ENCODE measurements around the gene TP53TG5.

DNA sequence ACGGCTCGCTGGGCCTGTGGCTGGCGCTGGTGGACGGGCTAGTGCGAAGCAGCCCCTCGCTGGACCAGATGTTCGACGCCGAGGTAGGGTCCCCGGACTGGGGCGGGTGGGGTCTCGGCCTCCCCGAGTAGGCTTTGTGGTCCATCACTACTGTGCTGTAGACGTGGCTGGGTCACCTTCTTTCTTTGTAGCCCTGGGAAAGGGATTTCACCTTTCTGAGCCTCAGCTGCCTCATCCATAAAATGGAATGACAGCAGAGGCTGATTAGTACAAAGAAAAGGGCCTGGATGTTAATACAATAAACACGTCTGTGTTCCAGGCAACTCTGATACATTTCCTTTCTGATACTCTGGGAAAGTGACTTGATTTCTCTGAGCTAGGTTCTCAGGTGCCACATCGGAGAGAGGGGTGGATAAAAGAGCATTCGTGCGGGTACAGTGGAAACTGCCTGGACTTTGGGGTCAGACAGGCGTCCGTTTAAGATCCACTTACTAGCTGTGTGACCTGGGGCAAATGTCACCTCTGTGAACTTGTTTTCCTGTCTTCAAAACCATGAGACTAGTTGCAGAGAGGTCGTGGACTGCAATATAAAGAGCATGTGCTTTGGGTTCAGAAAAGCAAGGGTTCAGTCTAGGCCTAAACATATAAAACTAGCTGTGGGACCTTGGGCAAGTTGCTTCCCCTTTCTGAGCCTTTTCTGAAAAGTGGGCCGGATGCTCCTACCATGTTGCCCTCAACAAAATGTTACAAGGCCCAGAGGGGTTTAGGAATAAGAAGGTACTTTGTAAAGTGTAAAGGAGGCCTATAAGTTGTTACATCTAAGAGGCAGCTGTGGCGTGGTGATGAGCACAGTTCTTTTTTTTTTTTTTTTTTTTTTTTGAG lies 14.3 kb downstream of the TP53TG5 start:
- TF ChIP-seq CTCF (optimal IDR thresholded peaks at IDR 0.05 in 1 of 3, IDR thresholded peaks at IDR 0.05 in 1 of 3, conservative IDR thresholded peaks at IDR 0.05 in 1 of 3; ENCODE audit: extremely low read depth in 1 of 3, insufficient read depth in 2 of 3, low read length in 3 of 3) (no peak), EZH2 (IDR thresholded peaks at IDR 0.05; ENCODE audit: low read length) (no peak)

Data from keratinocyte (primary cell).